Measurements from ENCODE around the gene ADGRG6.

- TF ChIP-seq CTCF (IDR thresholded peaks at IDR 0.05) (no peak), POLR2AphosphoS5 (IDR thresholded peaks at IDR 0.05) (no peak)
Observed at GRCh38 chr6:142325111-142325510, 23.3 kb downstream of the ADGRG6 start.

Data from breast epithelium (tissue), 3 donors.